GM12878 (cell line): ENCODE data around the gene KCNMB3.

Source experiments
- EZH2 ChIP-seq: IDR thresholded peaks from 2 replicates; pipeline ENCODE4 v1.6.1; 2012; ENCODE audit warnings: low read depth, mild to moderate bottlenecking, control low read depth, inconsistent platforms, low read length, borderline replicate concordance; ENCODE audit not compliant: control insufficient read depth
- RELB ChIP-seq: fragments of 450-650 bp; IDR thresholded peaks from 2 replicates; pipeline ENCODE4 v1.6.1; 2017; ENCODE audit warnings: low read depth, mild to moderate bottlenecking, moderate library complexity
- TF ChIP-seq, protein P1 (sequence below): fragments of 450-650 bp; conservative IDR thresholded peaks from 2 replicates; pipeline ENCODE4 v1.6.1; 2017; ENCODE audit warnings: mild to moderate bottlenecking, moderate library complexity
- TF ChIP-seq, protein P2 (sequence below), 3 experiments: IDR thresholded peaks in 2 of 3; conservative IDR thresholded peaks in 1 of 3; 2 replicates each; pipeline ENCODE4 v1.5.1; 2011; ENCODE audit warnings: low read depth in 3 of 3, low read length in 3 of 3, mild to moderate bottlenecking in 3 of 3, control low read depth in 2 of 3, moderate library complexity in 2 of 3, inconsistent platforms in 1 of 3, mixed read lengths in 1 of 3; ENCODE audit not compliant: control insufficient read depth in 2 of 3, insufficient read depth in 1 of 3; ENCODE audit errors: extremely low read depth in 1 of 3

- TF ChIP-seq, protein P1, sequence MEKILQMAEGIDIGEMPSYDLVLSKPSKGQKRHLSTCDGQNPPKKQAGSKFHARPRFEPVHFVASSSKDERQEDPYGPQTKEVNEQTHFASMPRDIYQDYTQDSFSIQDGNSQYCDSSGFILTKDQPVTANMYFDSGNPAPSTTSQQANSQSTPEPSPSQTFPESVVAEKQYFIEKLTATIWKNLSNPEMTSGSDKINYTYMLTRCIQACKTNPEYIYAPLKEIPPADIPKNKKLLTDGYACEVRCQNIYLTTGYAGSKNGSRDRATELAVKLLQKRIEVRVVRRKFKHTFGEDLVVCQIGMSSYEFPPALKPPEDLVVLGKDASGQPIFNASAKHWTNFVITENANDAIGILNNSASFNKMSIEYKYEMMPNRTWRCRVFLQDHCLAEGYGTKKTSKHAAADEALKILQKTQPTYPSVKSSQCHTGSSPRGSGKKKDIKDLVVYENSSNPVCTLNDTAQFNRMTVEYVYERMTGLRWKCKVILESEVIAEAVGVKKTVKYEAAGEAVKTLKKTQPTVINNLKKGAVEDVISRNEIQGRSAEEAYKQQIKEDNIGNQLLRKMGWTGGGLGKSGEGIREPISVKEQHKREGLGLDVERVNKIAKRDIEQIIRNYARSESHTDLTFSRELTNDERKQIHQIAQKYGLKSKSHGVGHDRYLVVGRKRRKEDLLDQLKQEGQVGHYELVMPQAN = no peak
- TF ChIP-seq, protein P2, sequence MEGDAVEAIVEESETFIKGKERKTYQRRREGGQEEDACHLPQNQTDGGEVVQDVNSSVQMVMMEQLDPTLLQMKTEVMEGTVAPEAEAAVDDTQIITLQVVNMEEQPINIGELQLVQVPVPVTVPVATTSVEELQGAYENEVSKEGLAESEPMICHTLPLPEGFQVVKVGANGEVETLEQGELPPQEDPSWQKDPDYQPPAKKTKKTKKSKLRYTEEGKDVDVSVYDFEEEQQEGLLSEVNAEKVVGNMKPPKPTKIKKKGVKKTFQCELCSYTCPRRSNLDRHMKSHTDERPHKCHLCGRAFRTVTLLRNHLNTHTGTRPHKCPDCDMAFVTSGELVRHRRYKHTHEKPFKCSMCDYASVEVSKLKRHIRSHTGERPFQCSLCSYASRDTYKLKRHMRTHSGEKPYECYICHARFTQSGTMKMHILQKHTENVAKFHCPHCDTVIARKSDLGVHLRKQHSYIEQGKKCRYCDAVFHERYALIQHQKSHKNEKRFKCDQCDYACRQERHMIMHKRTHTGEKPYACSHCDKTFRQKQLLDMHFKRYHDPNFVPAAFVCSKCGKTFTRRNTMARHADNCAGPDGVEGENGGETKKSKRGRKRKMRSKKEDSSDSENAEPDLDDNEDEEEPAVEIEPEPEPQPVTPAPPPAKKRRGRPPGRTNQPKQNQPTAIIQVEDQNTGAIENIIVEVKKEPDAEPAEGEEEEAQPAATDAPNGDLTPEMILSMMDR (IDR thresholded peaks at IDR 0.05 in 2 of 3, conservative IDR thresholded peaks at IDR 0.05 in 1 of 3; ENCODE audit: control insufficient read depth in 2 of 3, extremely low read depth in 1 of 3, insufficient read depth in 1 of 3, low read depth in 3 of 3, low read length in 3 of 3) = no peak
- TF ChIP-seq EZH2 (no peak), RELB (no peak)
Observed at GRCh38 chr3:179268400-179269051, 17.6 kb upstream of the KCNMB3 start.
